Uterus (tissue), 2 donors: ENCODE results near the gene CACNG5.

Experiments
- POLR2A ChIP-seq, 2 donors: fragments of 450-650 bp; IDR thresholded peaks; one replicate each; pipeline ENCODE4 v1.6.1; 2016; ENCODE audit warnings: antibody characterized with exemption in 2 of 2, mild to moderate bottlenecking in 1 of 2, moderate library complexity in 1 of 2
- TF ChIP-seq, protein P1 (sequence below), 4 experiments: fragments of 200-600 bp in 2 of 4; fragments of 450-650 bp in 2 of 4; sonication (generic) in 2 of 4; IDR thresholded peaks; one replicate each; pipeline ENCODE4 v1.5.1; 2016 to 2019; ENCODE audit warnings: antibody characterized with exemption in 4 of 4, mild to moderate bottlenecking in 2 of 4, moderate library complexity in 1 of 4

DNA sequence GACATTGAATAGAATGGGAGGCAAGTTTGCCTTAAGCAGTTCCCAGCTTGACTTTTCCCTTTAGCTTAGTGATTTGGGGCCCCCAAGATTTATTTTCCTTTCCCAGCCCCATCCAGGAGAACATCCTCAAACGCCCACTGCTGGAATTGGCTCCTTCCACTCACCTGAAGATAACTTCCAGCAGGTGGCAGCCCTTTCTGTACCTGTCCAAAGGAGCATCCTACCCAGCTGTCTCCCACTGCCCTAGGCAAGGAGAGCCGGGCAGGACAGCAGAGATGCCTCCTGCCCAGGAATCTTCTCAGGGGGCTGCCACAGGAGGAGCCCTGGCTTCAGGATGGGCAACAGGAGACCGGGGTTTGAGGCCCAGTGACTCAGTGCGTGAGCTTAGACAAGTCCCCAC is 6.4 kb downstream of the CACNG5 start:
- TF ChIP-seq, protein P1, sequence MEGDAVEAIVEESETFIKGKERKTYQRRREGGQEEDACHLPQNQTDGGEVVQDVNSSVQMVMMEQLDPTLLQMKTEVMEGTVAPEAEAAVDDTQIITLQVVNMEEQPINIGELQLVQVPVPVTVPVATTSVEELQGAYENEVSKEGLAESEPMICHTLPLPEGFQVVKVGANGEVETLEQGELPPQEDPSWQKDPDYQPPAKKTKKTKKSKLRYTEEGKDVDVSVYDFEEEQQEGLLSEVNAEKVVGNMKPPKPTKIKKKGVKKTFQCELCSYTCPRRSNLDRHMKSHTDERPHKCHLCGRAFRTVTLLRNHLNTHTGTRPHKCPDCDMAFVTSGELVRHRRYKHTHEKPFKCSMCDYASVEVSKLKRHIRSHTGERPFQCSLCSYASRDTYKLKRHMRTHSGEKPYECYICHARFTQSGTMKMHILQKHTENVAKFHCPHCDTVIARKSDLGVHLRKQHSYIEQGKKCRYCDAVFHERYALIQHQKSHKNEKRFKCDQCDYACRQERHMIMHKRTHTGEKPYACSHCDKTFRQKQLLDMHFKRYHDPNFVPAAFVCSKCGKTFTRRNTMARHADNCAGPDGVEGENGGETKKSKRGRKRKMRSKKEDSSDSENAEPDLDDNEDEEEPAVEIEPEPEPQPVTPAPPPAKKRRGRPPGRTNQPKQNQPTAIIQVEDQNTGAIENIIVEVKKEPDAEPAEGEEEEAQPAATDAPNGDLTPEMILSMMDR (IDR thresholded peaks at IDR 0.05): no peak
- TF ChIP-seq POLR2A (IDR thresholded peaks at IDR 0.05): no peak
